D721Med (cell line): ENCODE results near the gene UBAC2.

Experiments used
- DNase-seq: peaks from one replicate; pipeline ENCODE4 v3.0.0; 2011; ENCODE audit warnings: low spot score; ENCODE audit not compliant: insufficient read length
- FAIRE-seq: peaks from 2 replicates; lab custom pipeline; 2011; peaks lifted over from hg19 to GRCh38; lab: Jason Lieb, UNC
- TF ChIP-seq, protein P1 (sequence below): IDR thresholded peaks from 2 replicates; pipeline ENCODE4 v1.5.1; 2012; ENCODE audit warnings: mild to moderate bottlenecking, control low read depth; ENCODE audit not compliant: insufficient read depth; ENCODE audit errors: missing control alignments

The UBAC2 gene

DNA sequence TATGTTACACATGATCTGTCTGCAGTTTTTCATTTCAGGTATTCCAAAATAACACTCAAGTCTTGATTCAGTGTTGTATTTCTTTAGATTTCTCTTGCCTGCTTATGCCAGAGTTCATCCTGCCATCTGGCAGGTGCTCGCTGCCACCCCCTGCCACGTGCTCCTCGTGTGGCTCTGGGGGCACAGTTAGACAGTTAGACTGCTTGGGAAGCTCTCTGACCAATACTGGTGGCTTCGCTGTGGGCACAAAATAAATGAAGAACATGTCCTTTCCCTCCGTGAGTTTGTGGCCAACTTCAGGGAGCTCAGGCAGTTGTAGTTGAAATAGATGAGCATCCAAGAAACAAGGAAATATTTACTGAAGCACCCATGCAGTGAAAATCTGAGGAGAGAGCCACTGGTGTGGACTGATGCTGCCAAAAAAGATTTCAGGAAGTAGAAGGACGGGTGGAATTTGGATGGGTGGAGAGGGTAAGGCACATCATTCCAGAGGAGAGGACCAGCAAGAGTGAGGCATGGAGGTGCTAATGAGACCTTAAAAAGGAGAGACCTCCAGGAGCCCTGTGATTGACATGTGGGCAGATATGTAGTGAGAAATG is 144.1 kb downstream of the UBAC2 start:
- DNase-seq (no peak), FAIRE-seq (no peak)
- TF ChIP-seq, protein P1, sequence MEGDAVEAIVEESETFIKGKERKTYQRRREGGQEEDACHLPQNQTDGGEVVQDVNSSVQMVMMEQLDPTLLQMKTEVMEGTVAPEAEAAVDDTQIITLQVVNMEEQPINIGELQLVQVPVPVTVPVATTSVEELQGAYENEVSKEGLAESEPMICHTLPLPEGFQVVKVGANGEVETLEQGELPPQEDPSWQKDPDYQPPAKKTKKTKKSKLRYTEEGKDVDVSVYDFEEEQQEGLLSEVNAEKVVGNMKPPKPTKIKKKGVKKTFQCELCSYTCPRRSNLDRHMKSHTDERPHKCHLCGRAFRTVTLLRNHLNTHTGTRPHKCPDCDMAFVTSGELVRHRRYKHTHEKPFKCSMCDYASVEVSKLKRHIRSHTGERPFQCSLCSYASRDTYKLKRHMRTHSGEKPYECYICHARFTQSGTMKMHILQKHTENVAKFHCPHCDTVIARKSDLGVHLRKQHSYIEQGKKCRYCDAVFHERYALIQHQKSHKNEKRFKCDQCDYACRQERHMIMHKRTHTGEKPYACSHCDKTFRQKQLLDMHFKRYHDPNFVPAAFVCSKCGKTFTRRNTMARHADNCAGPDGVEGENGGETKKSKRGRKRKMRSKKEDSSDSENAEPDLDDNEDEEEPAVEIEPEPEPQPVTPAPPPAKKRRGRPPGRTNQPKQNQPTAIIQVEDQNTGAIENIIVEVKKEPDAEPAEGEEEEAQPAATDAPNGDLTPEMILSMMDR = no peak

DNA sequence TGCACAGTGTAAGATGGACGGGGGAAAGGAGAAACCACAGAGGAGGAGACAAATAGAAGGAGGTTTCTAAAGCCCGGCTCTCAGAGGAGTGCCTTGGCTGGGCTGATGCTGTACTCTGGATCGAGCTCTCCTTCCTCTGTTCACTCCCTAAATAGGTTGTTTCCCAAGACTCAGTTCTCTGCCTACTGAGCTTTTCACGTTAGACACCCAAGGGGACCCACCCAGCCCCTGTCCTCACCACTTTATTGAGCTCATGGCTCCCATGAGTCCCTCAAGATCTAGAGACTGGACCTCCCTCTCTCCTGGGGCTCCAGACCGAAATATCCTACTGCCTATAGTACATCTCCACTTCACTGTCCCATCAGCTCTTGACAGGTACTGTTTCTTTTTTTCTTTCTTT is 144.7 kb downstream of the UBAC2 start:
- TF ChIP-seq, protein P1 = no peak
- DNase-seq = no peak
- no peak for FAIRE-seq

- TF ChIP-seq, protein P1 = no peak
- DNase-seq (no peak), FAIRE-seq (no peak)
Observed at GRCh38 chr13:99346335-99347042, 145.8 kb downstream of the UBAC2 start.

DNA sequence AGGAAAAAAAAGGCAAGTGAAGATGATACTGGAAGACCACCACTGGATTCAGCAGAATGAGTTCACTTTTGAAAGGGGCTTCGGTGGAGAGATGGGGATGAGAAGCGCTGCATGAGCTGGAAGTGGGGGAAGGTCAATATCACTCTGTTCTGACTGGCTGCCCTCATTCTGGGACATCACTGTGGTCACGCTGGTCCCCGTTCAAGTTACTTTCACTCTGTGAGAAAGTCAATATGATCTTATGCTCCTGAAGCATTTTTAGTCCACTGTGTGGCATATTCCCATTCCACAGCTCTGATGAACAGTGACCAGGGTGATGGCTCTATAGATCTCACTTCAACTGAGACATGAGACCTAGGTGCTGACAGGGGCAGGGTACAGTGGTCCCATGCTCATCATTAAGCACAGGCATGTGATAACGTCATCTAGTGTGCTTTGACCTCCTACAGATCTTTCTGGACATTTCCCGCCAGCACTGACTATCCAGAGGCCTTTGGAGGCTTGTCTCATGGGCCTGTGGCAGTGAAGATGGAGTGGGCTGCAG is 146.8 kb downstream of the UBAC2 start:
- no peak for DNase-seq
- FAIRE-seq = no peak
- TF ChIP-seq, protein P1 = no peak

DNA sequence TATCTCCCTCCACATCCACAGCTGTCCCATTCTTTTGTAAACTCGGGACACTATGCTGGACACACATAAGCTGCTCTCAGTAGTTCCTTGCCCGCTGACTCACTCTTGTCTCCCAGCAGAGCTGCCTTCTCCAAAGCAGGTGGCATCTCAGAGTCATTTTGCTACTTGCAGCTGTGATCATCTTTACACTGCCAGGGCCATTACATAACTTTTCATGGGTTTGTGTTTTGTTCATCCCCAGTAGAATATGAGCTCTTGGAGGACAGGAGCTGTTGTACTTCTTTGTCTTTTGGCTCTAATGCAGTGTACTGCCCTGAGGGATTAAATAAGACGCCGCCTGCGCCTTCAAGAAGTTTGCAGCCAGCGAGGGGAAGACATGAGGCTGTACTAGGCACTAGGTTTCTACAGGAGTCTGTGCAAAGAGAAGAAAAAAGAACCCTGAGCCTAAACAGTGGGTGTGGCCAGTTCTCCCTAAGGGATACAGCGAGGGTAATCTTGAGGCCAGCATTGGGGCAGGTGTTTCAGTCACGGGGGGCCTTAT is 147.3 kb downstream of the UBAC2 start:
- DNase-seq (no peak), FAIRE-seq (no peak)
- TF ChIP-seq, protein P1 = no peak

GRCh38 chr13:99350191-99350590 is 149.5 kb downstream of the UBAC2 start:
- DNase-seq = no peak
- no peak for FAIRE-seq
- TF ChIP-seq, protein P1 = no peak
